Loucy (cell line): Measurements from ENCODE around the gene RORB.

Source experiments
- H2AFZ ChIP-seq: fragments of 200-600 bp; sonication (generic); 2 replicates; pipeline ENCODE4 v1.6.0; 2016; ENCODE audit warnings: antibody characterized with exemption, mild to moderate bottlenecking, low read length, moderate library complexity
- H3F3A ChIP-seq: fragments of 200-600 bp; 2 replicates; pipeline ENCODE4 v1.6.0; 2016; ENCODE audit warnings: antibody characterized with exemption, low read depth, mild to moderate bottlenecking
- H3K27me3 ChIP-seq: fragments of 200-600 bp; sonication (generic); 2 replicates; pipeline ENCODE4 v1.6.1; 2014; ENCODE audit warnings: low read length, mild to moderate bottlenecking; ENCODE audit not compliant: insufficient read depth, poor library complexity, severe bottlenecking
- H3K36me3 ChIP-seq: fragments of 200-600 bp; sonication (generic); 2 replicates; pipeline ENCODE4 v1.6.1; 2016; ENCODE audit warnings: low read length; ENCODE audit not compliant: insufficient read depth
- H3K4me1 ChIP-seq: fragments of 200-600 bp; sonication (generic); 2 replicates; pipeline ENCODE4 v1.5.1; 2014; ENCODE audit warnings: low read length, mild to moderate bottlenecking; ENCODE audit not compliant: insufficient read depth, poor library complexity, severe bottlenecking
- H3K4me2 ChIP-seq: fragments of 200-600 bp; sonication (generic); 2 replicates; pipeline ENCODE4 v1.6.0; 2014; ENCODE audit warnings: antibody characterized with exemption, low read length, low read depth, mild to moderate bottlenecking; ENCODE audit not compliant: poor library complexity, severe bottlenecking
- H3K4me3 ChIP-seq: fragments of 200-600 bp; sonication (generic); 2 replicates; pipeline ENCODE4 v1.5.1; 2014; ENCODE audit warnings: low read length, mild to moderate bottlenecking, mixed read lengths; ENCODE audit not compliant: poor library complexity, severe bottlenecking
- H3K79me2 ChIP-seq: fragments of 200-600 bp; sonication (generic); 2 replicates; pipeline ENCODE4 v1.6.1; 2014; ENCODE audit warnings: low read length; ENCODE audit not compliant: insufficient read depth
- H3K9ac ChIP-seq: fragments of 200-600 bp; sonication (generic); 2 replicates; pipeline ENCODE4 v1.6.0; 2014; ENCODE audit warnings: mild to moderate bottlenecking, low read depth, low read length, moderate library complexity; ENCODE audit not compliant: poor library complexity, severe bottlenecking
- H3K9me2 ChIP-seq: fragments of 200-600 bp; sonication (generic); replicated peaks from 2 replicates; pipeline ENCODE4 v1.6.1; 2016; ENCODE audit warnings: low read depth, low read length, mixed read lengths
- H3K9me3 ChIP-seq: fragments of 200-600 bp; sonication (generic); 2 replicates; pipeline ENCODE4 v1.6.1; 2014; ENCODE audit warnings: mild to moderate bottlenecking, antibody characterized with exemption, low read length, low read depth; ENCODE audit not compliant: insufficient read depth
- H4K20me1 ChIP-seq: fragments of 200-600 bp; sonication (generic); 2 replicates; pipeline ENCODE4 v1.6.0; 2014; ENCODE audit warnings: antibody characterized with exemption, low read length, mild to moderate bottlenecking; ENCODE audit not compliant: insufficient read depth, poor library complexity, severe bottlenecking
- EZH2phosphoT487 ChIP-seq: fragments of 200-600 bp; IDR thresholded peaks from 2 replicates; pipeline ENCODE4 v1.6.1; 2018; ENCODE audit warnings: antibody characterized with exemption, mild to moderate bottlenecking, moderate library complexity, borderline replicate concordance
- TF ChIP-seq, protein P1 (sequence below): fragments of 200-600 bp; sonication (generic); conservative IDR thresholded peaks from 2 replicates; pipeline ENCODE4 v1.5.1; 2014; ENCODE audit warnings: mild to moderate bottlenecking, antibody characterized with exemption, low read length

RORB gene

GRCh38 chr9:74697535-74697934 lies 200.4 kb downstream of the RORB start:
- no peaks in the 10 kb centered on the region for H4K20me1 ChIP-seq
- no peaks in the 10 kb centered on the region for H3K9me3 ChIP-seq
- TF ChIP-seq, protein P1, sequence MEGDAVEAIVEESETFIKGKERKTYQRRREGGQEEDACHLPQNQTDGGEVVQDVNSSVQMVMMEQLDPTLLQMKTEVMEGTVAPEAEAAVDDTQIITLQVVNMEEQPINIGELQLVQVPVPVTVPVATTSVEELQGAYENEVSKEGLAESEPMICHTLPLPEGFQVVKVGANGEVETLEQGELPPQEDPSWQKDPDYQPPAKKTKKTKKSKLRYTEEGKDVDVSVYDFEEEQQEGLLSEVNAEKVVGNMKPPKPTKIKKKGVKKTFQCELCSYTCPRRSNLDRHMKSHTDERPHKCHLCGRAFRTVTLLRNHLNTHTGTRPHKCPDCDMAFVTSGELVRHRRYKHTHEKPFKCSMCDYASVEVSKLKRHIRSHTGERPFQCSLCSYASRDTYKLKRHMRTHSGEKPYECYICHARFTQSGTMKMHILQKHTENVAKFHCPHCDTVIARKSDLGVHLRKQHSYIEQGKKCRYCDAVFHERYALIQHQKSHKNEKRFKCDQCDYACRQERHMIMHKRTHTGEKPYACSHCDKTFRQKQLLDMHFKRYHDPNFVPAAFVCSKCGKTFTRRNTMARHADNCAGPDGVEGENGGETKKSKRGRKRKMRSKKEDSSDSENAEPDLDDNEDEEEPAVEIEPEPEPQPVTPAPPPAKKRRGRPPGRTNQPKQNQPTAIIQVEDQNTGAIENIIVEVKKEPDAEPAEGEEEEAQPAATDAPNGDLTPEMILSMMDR: no peak
- TF ChIP-seq EZH2phosphoT487: no peak
- H3K9ac ChIP-seq: no peak overlapping the region
- H3K4me3 ChIP-seq: no peak overlapping the region
- no peaks in the 10 kb centered on the region for H3K9me2 ChIP-seq
- no peaks in the 10 kb centered on the region for H3K4me1 ChIP-seq
- H2AFZ ChIP-seq: no peak overlapping the region
- H3K79me2 ChIP-seq: no peaks in the 10 kb centered on the region
- H3K36me3 ChIP-seq: no peaks in the 10 kb centered on the region
- H3K27me3 ChIP-seq: no peaks in the 10 kb centered on the region
- no peak overlapping the region for H3K4me2 ChIP-seq
- H3F3A ChIP-seq: no peaks in the 10 kb centered on the region

DNA sequence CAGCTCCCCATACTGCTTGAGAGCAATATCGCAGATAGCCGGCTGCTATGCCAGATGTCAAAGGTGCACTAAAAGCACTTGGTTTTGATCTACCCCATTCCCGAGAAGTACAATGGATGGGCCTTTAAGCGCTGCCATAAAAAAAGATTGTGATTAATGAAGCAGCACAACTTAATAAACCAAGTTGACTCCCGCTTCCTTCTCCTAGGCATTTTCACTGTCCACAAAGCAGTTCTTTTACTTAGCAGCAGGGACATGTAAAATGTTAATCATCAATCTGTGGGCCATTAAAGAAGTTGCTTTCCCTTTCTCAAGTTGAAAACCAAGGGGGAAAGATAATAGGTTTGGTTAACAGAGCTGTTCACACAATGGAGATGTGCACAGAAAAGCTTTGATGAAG lies 214.2 kb downstream of the RORB start:
- H3K27me3 ChIP-seq: no peaks in the 10 kb centered on the region
- H3K9ac ChIP-seq: no peak overlapping the region
- H3K4me3 ChIP-seq: no peak overlapping the region
- no peaks in the 10 kb centered on the region for H3K4me1 ChIP-seq
- no peaks in the 10 kb centered on the region for H3K9me2 ChIP-seq
- H3F3A ChIP-seq: no peaks in the 10 kb centered on the region
- TF ChIP-seq EZH2phosphoT487: no peak
- TF ChIP-seq, protein P1: no peak
- no peaks in the 10 kb centered on the region for H3K9me3 ChIP-seq
- no peak overlapping the region for H2AFZ ChIP-seq
- H3K4me2 ChIP-seq: no peak overlapping the region
- H4K20me1 ChIP-seq: no peaks in the 10 kb centered on the region
- no peaks in the 10 kb centered on the region for H3K79me2 ChIP-seq
- no peaks in the 10 kb centered on the region for H3K36me3 ChIP-seq

GRCh38 chr9:74718709-74719108 lies 221.6 kb downstream of the RORB start:
- Histone ChIP-seq H3K9ac (no peak overlapping the region), H3F3A (no peaks in the 10 kb centered on the region), H2AFZ (no peak overlapping the region), H3K4me3 (no peak overlapping the region), H3K27me3 (no peaks in the 10 kb centered on the region), H3K9me2 (no peaks in the 10 kb centered on the region), H3K9me3 (no peaks in the 10 kb centered on the region), H3K36me3 (no peaks in the 10 kb centered on the region), H4K20me1 (no peaks in the 10 kb centered on the region), H3K4me2 (no peak overlapping the region), H3K4me1 (no peaks in the 10 kb centered on the region), H3K79me2 (no peaks in the 10 kb centered on the region)
- TF ChIP-seq, protein P1: no peak
- TF ChIP-seq EZH2phosphoT487: no peak
